ENCODE data around the gene ADA.

GRCh38 chr20:44678242-44678641 is 26.7 kb upstream of the ADA start:
- TF ChIP-seq CTCF (IDR thresholded peaks at IDR 0.05) (no peak), POLR2AphosphoS5 (IDR thresholded peaks at IDR 0.05) (no peak), EP300 (IDR thresholded peaks at IDR 0.05) (no peak)
